IPS-NIHi7 (cell line): Measurements from ENCODE around the gene GTF2A1L.
"Not testable (repeated sequence)": the region's sequence is repeated elsewhere in the genome, so short reads cannot be mapped to it uniquely, and the experiment has no call there.

Experiments
- DNase-seq: peaks from one replicate; pipeline ENCODE4 v3.0.0; 2012; ENCODE audit warnings: mixed read lengths; ENCODE audit errors: extremely low spot score

Gene GTF2A1L

DNA sequence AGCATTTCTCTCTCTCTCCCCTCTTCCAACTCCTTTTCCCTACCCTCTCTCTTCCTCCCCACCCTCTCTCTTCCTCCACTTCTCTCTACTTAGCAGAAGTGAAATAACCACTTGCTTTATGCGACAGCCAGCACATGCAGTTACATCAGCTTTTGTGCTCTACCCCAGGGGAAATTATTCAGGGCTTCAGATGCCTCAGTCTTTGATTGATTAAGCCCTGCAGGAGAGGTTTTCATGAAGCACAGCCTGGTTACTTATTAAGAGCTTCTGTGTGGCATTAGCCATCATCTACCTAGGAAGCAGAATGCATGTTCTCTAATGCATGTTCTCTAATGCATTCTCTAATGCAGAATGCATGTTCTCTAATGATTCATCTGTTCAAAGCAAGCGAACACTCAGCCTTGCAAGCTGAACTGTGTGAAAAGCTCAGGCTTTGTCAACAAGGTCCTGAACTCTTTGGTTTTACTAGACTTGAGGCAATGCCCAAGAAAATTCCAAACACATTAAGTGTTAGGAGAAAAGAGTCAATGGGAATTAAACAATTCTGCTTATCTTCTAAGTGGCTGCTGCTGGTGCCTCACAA is 81.8 kb downstream of the GTF2A1L start:
- no peak for DNase-seq

DNA sequence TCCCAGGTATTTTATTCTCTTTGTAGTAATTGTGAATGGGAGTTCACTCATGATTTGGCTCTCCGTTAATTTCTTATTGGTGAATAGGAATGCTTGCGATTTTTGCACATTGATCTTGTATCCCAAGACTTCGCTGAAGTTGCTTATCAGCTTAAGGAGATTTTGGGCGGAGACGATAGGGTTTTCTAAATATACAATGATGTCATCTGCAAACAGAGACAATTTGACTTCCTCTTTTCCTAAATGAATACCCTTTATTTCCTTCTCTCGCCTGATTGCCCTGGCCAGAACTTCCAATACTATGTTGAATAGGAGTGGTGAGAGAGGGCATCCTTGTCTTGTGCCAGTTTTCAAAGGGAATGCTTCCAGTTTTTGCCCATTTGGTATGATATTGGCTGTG is 86.0 kb downstream of the GTF2A1L start:
- DNase-seq, result not testable (repeated sequence)

DNA sequence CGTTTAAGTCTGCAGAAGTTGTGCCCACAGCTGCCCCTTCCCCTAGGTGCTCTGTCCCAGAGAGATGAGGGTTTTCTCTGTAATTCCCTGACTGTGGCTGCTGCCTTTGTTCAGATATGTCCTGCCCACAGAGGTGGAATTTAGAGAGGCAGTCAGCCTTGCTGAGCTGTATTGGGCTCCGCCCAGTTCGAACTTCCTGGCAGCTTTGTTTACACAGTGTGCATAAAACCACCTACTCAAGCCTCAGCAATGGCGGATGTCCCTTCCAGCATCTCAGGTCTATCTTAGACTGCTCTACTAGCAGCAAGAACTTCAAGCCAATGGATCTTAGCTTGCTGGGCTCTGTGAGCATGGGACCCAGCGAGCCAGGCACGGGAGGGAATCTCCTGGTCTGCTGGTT is 89.8 kb downstream of the GTF2A1L start:
- no peak for DNase-seq

DNA sequence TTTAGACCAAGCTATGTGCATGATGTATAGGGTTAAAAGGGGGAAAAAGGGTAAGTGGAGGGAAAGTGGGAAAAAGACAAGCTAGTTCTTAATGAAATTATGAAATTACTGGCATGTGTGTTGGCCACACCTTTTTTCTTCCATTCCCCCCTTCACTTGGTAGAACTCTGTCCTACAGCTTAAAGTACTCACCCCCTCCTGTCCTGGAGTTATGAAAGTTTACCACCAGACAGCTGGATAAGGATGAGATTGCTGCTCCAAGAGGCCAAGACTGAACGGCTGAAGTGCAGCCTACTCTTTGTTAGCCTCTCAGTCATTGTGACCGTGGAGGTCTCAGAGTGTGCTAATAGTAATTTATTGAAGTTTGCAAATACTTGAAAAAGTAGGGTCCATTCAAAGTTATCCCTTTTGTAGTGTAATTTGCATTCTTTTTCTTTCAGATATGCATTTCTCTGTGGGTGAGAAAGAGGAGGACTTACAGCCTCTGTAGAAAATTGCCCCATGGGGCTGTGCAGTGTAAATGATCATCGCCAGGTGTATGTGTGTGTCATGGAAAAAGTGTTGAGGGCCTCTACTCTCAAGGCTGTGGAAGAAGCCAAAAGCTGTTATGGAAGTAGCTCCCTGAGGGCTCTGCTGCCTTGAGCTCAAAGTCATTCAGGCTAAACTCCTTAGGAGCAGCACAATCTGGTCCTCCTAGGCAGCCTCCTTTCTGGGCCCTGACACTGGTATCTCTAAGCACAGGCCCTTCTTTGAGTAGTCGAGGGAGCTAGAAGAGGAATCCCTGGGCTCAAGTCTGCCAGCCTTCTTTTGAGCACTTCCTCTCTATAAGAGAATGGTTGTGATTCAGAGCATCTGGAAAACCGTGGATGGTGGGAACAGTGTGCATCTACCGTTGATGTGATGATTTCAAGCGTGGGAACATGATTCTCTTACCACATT is 91.7 kb downstream of the GTF2A1L start:
- DNase-seq, result no peak

DNA sequence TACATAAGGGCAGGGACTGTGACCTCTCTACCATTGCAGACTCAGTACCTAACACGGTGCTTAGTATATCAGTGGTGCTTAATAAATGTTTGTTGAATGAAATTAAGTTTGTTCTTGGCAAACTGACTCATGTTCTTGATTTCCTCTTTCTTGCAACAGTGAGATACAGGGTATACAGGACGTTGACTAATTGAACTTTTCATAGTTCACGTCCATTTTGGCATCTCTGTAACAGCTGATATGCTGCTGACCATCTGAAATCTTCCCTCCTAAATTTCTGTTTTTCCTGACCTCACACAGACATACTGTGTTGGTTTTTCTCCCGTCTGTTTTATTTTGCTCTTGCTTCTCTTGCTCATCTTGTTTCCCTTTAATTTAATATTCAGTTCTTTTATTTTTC is 93.7 kb downstream of the GTF2A1L start:
- DNase-seq, result no peak

DNA sequence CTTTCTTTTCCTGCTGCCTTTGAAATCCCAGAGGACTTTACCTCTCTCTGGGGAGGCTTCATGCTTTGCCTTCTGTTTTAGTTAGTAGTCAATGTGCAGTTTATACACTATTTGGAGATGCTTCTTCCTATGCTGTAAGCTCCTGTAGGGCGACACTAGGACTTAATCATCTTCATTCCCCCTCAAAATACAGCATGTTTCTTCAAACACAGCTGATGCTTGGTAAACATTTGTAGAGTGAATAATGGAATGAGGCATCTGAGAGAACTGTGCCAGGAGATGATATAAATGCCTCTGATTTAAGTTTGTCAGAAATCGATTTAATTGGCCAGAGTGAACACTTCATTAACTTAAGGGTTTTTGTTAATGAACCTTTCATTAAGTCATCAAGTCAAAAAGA is 94.5 kb downstream of the GTF2A1L start:
- no peak for DNase-seq

DNA sequence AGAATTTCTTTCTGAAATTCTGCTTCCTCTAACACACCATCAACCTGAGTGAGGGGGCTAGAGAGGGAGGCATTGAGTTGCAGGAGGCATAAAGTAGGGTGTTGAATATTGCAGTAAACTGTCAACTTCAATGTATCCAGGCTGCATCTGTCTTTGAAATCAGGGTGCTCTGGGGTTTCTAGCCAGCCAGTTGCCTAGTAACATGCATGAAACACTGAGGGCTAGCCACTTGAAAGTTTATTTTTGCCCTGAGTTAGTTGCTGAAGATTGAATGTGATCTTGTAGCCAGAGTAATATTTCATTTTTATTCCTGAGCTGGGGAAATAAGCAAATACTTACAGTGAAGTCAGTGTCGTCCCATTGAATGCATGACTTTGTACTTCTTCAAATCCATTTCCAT is 96.0 kb downstream of the GTF2A1L start:
- no peak for DNase-seq

DNA sequence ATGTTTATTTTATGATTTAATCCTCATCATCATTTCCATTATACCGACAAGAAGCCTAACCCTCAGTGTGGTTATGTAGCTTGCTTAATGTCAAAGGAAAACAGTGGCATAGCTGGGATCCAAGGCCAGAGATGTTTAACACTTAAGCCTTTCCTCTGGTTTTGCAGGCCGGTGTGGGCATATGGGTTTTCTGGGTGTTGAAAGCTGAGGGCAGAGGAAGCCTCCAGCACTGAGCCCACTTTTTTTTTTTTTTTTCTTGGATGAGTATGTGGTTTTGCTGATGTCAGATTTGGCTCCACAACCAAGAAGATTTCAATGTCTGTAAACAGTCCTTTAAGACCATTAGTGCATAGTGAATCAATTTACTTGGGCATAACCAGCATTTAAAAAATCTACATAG is 96.6 kb downstream of the GTF2A1L start:
- DNase-seq, result no peak

DNA sequence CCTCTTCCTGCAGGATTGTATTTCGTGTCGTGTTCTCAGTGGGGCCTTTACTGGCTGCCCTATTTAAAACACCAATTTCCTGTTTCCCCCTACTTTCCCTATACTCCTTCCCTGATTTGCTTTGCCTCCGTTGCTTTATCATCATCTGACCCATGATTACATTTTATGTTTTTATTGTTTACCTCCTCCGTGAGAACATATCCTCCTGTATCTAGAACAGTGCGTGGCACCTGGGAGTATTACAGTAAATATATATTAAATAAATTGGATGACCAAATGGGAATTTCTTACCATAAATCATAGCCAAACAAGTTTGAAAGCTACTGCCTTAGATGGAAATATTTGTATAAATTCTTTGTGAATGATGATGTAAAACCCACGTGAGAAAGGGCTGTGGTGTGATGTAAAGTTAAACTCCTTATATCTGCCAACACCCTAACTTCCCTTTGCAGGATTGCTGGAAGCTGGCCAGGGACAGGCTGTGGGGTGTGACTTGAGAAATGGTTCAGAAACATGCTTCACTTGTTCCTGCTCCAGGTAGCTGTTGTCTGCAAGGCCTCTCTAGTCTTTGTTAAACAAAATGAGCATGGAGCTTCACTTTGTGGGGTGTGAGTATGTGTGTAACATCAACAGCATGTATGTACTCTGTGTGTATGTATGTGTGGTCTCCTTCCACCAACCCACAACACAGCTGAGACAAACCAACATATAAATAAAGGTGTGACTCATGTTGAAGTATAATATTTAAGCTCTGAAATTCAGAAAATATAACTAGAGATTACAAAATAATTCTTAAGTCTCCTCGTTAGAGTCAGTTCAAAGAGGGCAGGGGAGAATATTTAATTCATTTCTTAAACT is 97.6 kb downstream of the GTF2A1L start:
- DNase-seq, result no peak

DNA sequence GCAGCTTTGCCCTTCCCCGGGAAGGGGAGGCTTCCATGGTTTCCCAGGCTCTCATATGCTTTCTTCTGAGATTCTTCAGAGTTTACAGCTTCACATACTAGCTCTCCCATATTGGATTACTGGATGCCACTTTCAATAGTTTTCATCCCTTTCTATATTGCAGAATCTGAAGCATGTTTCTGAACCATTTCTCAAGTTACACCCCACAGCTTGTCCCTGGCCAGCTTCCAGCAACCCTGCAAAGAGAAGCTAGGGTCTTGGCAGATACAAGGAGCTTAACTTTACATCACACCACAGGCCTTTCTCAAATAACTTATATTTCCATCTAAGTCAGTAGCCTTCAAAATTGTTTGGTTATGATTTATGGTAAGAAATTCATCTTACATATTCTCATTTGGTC is 98.3 kb downstream of the GTF2A1L start:
- no peak for DNase-seq

DNA sequence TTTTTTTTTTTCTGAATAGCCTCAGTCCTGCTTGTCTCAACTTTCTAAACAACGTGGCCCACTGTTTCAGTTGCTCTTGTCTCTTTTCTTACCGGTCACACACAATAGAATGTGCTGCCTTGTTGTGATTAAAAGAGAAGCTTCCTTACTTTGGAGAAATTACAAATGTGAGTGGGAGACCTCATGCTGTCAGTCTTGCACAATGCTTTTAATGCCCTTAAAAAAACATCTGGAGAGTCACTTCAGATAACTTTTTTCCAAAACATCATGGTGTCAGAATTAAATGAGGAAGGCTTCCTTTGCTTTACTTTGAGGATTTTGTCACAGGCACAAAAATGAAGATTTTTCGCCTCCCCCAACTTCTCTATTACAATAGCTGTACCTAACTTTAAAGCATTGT is 100.2 kb downstream of the GTF2A1L start:
- DNase-seq, result no peak

DNA sequence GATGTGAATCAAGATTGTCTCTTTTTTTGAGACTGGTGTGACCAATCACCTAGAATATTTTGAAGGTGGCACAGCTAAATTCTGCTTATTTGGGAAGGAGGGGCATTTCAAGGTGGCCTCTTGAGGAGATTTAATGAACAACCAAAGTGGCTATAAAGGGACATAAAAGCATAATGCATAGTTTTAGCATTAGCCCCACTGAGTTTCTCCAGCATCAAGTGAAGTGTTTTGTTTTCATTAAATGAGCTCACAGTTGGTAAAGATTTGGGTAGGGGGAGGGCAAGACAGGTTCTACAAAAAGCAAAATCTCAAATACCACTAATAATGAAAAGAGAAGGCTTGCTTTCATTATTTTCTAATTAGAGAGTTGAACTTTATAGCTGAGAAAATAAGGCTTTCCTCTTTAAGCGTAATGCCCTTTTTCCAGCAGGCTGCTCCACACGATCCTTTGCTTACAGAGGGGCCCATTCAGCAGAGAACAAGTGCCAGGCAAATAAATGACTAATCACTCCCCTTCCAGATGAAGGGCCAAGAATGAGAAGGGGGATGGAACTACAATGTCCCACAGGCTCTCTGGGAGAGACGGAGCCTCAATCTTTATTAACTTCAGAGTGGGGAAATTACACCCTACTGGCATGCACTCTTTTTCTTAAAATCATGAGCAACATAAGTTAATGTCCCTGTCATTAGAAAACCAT is 102.0 kb downstream of the GTF2A1L start:
- DNase-seq, result no peak

DNA sequence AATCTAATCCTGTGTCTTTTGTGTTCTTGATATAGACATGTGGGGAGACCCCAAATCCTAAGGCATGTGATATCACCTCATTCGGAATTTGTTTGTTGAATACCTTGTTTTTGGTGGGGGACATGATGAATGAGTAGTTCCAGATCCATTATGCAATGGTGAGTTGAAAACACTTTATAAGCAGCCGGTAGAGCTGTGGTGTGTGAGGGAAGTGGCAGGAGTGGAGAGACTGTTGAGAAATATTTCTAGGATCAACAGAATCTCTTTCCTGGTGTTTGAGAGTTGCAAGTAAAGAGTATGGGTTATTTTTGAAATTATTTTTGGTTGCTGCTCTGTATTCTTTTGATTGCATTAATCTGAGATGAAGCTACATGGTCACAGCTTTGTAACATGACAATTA is 103.5 kb downstream of the GTF2A1L start:
- no peak for DNase-seq

DNA sequence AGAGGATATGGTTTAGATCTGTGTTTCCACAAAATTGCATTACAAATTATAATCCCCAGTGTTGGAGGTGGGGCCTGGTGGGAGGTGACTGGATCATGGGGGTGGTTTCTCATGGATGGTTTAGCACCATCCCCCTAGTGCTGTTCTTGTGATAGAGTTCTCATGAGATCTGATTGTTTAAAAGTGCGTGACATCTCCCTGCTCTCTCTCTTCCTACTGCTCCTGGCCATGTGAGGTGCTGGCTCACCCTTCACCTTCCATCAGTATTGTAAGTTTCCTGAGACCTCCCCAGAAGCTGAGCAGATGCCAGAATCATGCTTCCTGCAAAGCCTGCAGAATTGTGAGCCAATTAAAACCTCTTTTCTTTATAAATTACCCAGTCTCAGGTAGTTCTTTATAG is 104.7 kb downstream of the GTF2A1L start:
- DNase-seq, result no peak

DNA sequence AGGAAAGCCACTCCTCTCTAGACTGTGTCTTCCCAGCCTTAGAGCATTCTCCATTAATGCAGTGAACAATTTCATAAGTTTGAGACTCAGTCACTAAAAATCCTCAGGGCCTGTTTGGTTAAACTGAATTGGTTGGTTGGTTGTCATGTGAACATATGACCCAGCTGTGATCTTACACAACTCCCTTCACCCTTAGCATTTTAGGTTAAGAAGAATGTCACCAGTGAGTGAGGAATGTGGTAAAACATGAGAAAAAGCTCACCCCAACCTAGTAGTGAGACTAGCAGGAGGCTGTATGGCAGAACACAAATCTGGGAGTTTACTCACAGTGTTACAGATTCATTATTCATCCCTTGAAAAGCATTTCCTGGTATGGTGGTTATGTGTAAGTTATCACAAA is 105.5 kb downstream of the GTF2A1L start:
- no peak for DNase-seq

DNA sequence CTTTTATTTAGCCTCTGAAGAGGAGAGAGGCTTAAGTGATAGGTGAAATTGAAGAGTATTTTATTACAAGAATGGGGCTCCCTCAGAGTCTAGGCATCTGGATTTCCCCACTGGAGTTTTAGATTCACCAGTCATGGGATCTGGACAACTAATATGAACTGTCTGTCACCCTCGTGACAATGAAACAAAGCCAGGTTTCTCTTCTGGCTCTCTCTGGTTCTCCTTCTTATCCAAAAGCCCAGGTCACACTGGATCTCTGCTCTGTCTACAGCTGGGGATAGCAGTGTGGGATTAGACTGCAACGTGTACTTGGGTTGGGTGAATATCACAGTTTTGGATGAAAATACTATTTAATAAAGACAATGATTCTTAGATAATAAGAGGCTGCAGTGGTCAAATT is 106.6 kb downstream of the GTF2A1L start:
- no peak for DNase-seq

DNA sequence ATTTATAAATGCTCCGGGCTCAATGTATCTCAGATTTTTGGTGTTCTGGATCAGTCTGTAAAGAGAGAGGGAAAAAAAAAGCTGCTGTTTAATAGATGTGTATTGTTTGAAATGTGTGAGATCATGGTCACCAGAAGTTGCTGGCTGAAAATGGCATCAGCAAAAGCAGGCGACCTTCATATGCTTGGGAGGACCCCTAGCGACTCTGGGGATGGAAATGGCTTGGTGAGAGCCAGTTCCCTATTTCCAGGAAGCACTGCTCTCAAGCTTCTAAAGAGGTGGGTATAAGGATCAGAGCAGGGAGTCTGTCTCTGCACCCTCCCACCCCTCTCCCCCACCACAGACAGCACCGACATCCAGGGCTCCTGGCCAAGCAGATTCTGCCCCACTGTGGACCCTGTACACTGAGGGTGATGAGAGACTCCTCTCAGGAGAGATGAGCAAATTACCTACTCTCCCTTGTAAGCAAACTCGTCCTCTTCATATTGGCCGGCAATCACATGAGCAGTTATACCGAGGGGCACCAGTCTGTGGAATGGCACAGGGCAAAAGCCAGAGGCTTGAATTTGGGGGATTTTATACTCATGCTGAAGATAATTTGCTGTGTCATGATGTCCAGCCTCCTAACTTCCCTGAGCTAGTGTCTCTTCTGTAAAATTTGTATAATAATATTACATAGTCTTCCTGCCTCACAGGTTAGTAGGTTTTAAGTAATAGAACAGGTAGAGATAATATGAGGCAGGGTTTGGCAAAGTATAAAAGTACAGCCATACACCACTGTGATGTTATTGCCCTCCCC is 108.2 kb downstream of the GTF2A1L start:
- DNase-seq, result peak; percentile 61

DNA sequence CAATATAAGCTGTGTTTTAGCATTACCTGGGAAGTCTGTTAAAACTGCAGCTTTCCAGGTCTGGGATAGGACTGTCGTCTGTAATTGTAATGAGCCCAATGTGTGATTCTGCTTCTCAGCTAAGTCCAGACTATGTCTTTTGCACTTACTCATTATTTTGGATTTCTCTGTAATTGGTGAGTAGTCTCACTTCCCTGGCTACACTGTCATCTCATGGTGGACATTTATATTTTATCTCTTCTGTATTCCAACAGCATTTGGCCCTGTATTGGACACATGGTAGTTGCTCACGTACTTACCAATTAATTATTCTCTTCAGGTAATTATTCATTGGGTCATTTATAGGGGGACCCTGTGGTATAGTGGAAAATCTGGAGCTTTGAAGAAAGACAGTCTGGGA is 109.9 kb downstream of the GTF2A1L start:
- no peak for DNase-seq

DNA sequence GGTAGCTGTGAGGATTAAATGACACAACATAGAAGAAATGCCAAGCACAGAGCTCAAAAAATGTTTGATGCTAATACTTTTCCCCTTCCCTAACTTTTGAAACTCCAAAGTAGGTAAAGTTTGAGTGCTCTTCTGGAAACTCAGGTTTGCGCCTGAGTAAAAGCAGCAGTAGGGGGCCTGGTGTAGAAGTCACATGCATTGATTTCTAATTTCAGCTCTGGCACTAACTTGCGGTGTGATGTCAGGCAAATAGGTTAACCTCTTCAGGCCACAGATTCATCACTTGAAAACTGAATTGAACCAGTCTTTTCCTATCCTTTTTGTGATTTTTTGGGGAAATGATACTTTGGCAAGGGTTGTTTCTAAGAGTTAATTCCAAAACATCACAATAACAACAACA is 110.6 kb downstream of the GTF2A1L start:
- DNase-seq, result no peak

DNA sequence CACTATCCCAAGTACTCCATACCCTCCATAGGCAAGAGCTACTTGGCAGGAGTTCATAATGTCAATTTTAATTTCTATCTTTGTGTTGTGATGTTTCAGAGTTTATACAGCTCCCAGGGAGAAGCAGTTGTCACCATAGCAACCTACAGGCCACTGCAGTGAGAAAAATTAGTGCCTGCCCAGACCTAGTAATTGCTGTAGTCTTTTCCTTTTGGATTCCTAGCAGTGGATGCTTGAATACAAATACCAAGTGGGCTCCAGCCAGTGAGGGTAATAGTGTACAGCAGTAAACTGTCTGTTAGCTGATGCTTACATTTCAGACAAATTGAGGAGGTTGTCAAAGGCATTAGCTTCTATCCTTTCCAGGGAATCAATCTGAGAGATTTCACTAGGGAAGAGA is 111.2 kb downstream of the GTF2A1L start:
- DNase-seq, result no peak
